ENCODE results near the gene APAF1. TPM values are rescaled to one million over a fixed set of nuclear protein-coding genes. Genes with fewer than 3 reads are reported as not detected.

Gene APAF1
- polyA plus RNA-seq, 3 donors, result 29.5 to 36.7 (median 30.0) TPM

- Mint-ChIP-seq H3K9me3 (no peaks in the 10 kb centered on the region), H3K4me3 (peak overlapping the region in 1 of 2 donors; percentile 44), H3K4me1 (peaks cover 23% of the 10 kb centered on the region), H3K36me3 (peaks cover 68 to 94% of the 10 kb centered on the region in 2 donors), H3K27ac (peak overlapping the region; percentile 64 to 89 (median 78)), H3K27me3 (ENCODE audit: low read depth in 3 of 3) (no peaks in the 10 kb centered on the region)
- Histone ChIP-seq H3K27ac (ENCODE audit: low read depth in 1 of 2, low read length in 2 of 2) (peak overlapping the region; percentile 48 to 65), H3K79me2 (ENCODE audit: insufficient read depth, low read length) (peaks cover 78% of the 10 kb centered on the region), H3K36me3 (replicated peaks in 1 of 2; ENCODE audit: control insufficient read depth in 1 of 2, insufficient read depth in 2 of 2, low read length in 2 of 2) (peaks cover 65 to 99% of the 10 kb centered on the region in 2 donors), H3K4me3 (replicated peaks in 1 of 3; ENCODE audit: low read depth in 2 of 3, low read length in 3 of 3) (no peak overlapping the region), H3K9ac (ENCODE audit: insufficient read depth, low read length, poor library complexity, severe bottlenecking) (peak overlapping the region; percentile 4), H2AFZ (ENCODE audit: insufficient read depth, low read depth, low read length, poor library complexity, severe bottlenecking) (no peak overlapping the region), H3K4me1 (ENCODE audit: control insufficient read depth in 1 of 2, insufficient read depth in 2 of 2, low read length in 2 of 2) (peaks cover 15 to 23% of the 10 kb centered on the region in 2 donors), H3K4me2 (replicated peaks; ENCODE audit: extremely low read depth, low read length, poor library complexity, severe bottlenecking) (no peak overlapping the region), H3K9me3 (replicated peaks in 1 of 2; ENCODE audit: control insufficient read depth in 1 of 2, insufficient read depth in 1 of 2, low read length in 2 of 2) (no peaks in the 10 kb centered on the region), H4K20me1 (ENCODE audit: insufficient read depth, low read length) (peaks cover 100% of the 10 kb centered on the region), H3K27me3 (ENCODE audit: control insufficient read depth in 2 of 2, insufficient read depth in 2 of 2, low read length in 2 of 2) (no peaks in the 10 kb centered on the region)
- TF ChIP-seq CTCF (IDR thresholded peaks at IDR 0.05), result peak; percentile 66
- peak in 2 of 3 donors; percentile 21 to 33 for DNase-seq
- 29% methylated on average over 4 of the region's 6 CpGs for WGBS (ENCODE audit: insufficient coverage)
- intact Hi-C loops (cut with micrococcal nuclease), result no loop called here
Observed at GRCh38 chr12:98698603-98699463, 53.7 kb downstream of the APAF1 start.

DNA sequence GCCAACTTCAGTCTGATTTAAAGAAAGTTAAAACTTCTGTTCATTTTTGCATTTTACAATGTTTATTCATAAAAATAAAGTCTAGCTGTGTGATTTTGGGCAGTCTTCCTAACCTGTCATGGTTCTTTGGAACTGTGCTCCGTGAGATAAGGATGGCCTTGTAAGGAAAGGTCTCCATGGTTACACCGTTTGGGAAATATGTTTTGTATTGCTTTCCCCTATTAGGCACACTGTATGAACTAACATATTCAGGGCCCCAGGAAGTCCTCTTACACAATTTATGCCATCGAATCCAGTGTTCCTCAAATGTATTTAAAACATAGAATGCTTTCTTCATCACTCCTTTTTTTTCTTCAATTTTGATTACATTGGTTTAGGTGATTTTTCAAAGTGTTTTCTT, 54.5 kb downstream of the APAF1 start:
- peaks cover 100% of the 10 kb centered on the region for H4K20me1 ChIP-seq (ENCODE audit: insufficient read depth, low read length)
- Mint-ChIP-seq H3K4me1 (peaks cover 21% of the 10 kb centered on the region), H3K36me3 (peaks cover 70 to 94% of the 10 kb centered on the region in 2 donors), H3K27ac (peak overlapping the region; percentile 64 to 89 (median 78)), H3K27me3 (ENCODE audit: low read depth in 3 of 3) (no peaks in the 10 kb centered on the region), H3K4me3 (peak overlapping the region in 1 of 2 donors; percentile 44), H3K9me3 (no peaks in the 10 kb centered on the region)
- peak overlapping the region; percentile 14 for H3K4me2 ChIP-seq (replicated peaks; ENCODE audit: extremely low read depth, low read length, poor library complexity, severe bottlenecking)
- no peak for TF ChIP-seq CTCF (IDR thresholded peaks at IDR 0.05)
- peaks cover 71% of the 10 kb centered on the region for H3K79me2 ChIP-seq (ENCODE audit: insufficient read depth, low read length)
- peaks cover 15 to 23% of the 10 kb centered on the region in 2 donors for H3K4me1 ChIP-seq (ENCODE audit: control insufficient read depth in 1 of 2, insufficient read depth in 2 of 2, low read length in 2 of 2)
- no peaks in the 10 kb centered on the region for H3K27me3 ChIP-seq (ENCODE audit: control insufficient read depth in 2 of 2, insufficient read depth in 2 of 2, low read length in 2 of 2)
- DNase-seq, result peak; percentile 10 to 43 (median 14)
- no peak overlapping the region for H3K9ac ChIP-seq (ENCODE audit: insufficient read depth, low read length, poor library complexity, severe bottlenecking)
- H3K9me3 ChIP-seq (replicated peaks in 1 of 2; ENCODE audit: control insufficient read depth in 1 of 2, insufficient read depth in 1 of 2, low read length in 2 of 2), result no peaks in the 10 kb centered on the region
- peak overlapping the region in 1 of 2 donors; percentile 65 for H3K27ac ChIP-seq (ENCODE audit: low read depth in 1 of 2, low read length in 2 of 2)
- intact Hi-C loops (cut with micrococcal nuclease), result no loop called here
- no CpG with 5 or more reads among the region's 3 CpGs for WGBS (ENCODE audit: insufficient coverage)
- H3K4me3 ChIP-seq (replicated peaks in 1 of 3; ENCODE audit: low read depth in 2 of 3, low read length in 3 of 3), result no peak overlapping the region
- peaks cover 69 to 99% of the 10 kb centered on the region in 2 donors for H3K36me3 ChIP-seq (replicated peaks in 1 of 2; ENCODE audit: control insufficient read depth in 1 of 2, insufficient read depth in 2 of 2, low read length in 2 of 2)
- no peak overlapping the region for H2AFZ ChIP-seq (ENCODE audit: insufficient read depth, low read depth, low read length, poor library complexity, severe bottlenecking)
